Measurements from ENCODE around the gene LYRM2. TPM values are rescaled to one million over a fixed set of nuclear protein-coding genes. Genes with fewer than 3 reads are reported as not detected.

The LYRM2 gene
- total RNA-seq, 4 donors from 2014 or later = 18.9 to 24.5 (median 19.9) TPM

GRCh38 chr6:89623749-89624148, 14.8 kb downstream of the LYRM2 start:
- WGBS = 87% methylated on average over 8 of the region's 8 CpGs
- no peak overlapping the region for H3K4me3 ChIP-seq
- no peaks in the 10 kb centered on the region for H3K4me1 ChIP-seq
- H3K27me3 ChIP-seq = no peaks in the 10 kb centered on the region
- H3K9me3 ChIP-seq = no peaks in the 10 kb centered on the region
- no peak for DNase-seq (ENCODE audit: extremely low spot score)
- intact Hi-C loops (cut with DNase I) = no loop called here
- no peak for TF ChIP-seq POLR2AphosphoS5 (IDR thresholded peaks at IDR 0.05)
- TF ChIP-seq CTCF (IDR thresholded peaks at IDR 0.05) = no peak
- TF ChIP-seq POLR2A (IDR thresholded peaks at IDR 0.05; ENCODE audit: low read depth) = no peak
- TF ChIP-seq EP300 (IDR thresholded peaks at IDR 0.05) = no peak
- no peak overlapping the region for H3K27ac ChIP-seq (replicated peaks in 1 of 4)
- H3K36me3 ChIP-seq = peaks cover 0 to 58% (median 26%) of the 10 kb centered on the region in 4 donors

GRCh38 chr6:89619567-89619966, 19.0 kb downstream of the LYRM2 start:
- Histone ChIP-seq H3K27ac (replicated peaks in 1 of 4) (no peak overlapping the region), H3K4me3 (no peak overlapping the region), H3K27me3 (no peaks in the 10 kb centered on the region), H3K36me3 (peaks cover 0 to 35% (median 19%) of the 10 kb centered on the region in 4 donors), H3K4me1 (no peaks in the 10 kb centered on the region), H3K9me3 (no peaks in the 10 kb centered on the region)
- WGBS = 92% methylated on average over 6 of the region's 6 CpGs
- TF ChIP-seq POLR2A (IDR thresholded peaks at IDR 0.05; ENCODE audit: low read depth) (no peak), CTCF (IDR thresholded peaks at IDR 0.05) (no peak), EP300 (IDR thresholded peaks at IDR 0.05) (no peak), POLR2AphosphoS5 (IDR thresholded peaks at IDR 0.05) (no peak)
- no peak for DNase-seq (ENCODE audit: extremely low spot score)
- intact Hi-C loops (cut with DNase I) = no loop called here

GRCh38 chr6:89618026-89618425, 20.5 kb downstream of the LYRM2 start:
- H3K9me3 ChIP-seq = no peaks in the 10 kb centered on the region
- WGBS = 88% methylated on average over 6 of the region's 6 CpGs
- H3K4me3 ChIP-seq = no peak overlapping the region
- intact Hi-C loops (cut with DNase I) = no loop called here
- no peak overlapping the region for H3K27ac ChIP-seq (replicated peaks in 1 of 4)
- TF ChIP-seq POLR2AphosphoS5 (IDR thresholded peaks at IDR 0.05) (no peak), CTCF (IDR thresholded peaks at IDR 0.05) (no peak)
- DNase-seq (ENCODE audit: extremely low spot score) = no peak
- H3K27me3 ChIP-seq = no peaks in the 10 kb centered on the region
- no peaks in the 10 kb centered on the region for H3K4me1 ChIP-seq
- H3K36me3 ChIP-seq = peaks cover 0 to 33% (median 9%) of the 10 kb centered on the region in 4 donors

GRCh38 chr6:89616531-89616930, 22.0 kb downstream of the LYRM2 start:
- Histone ChIP-seq H3K36me3 (peaks cover 0 to 31% (median 8%) of the 10 kb centered on the region in 4 donors), H3K27ac (replicated peaks in 1 of 4) (no peak overlapping the region), H3K9me3 (no peaks in the 10 kb centered on the region), H3K27me3 (no peaks in the 10 kb centered on the region), H3K4me3 (no peak overlapping the region), H3K4me1 (no peaks in the 10 kb centered on the region)
- intact Hi-C loops (cut with DNase I) = no loop called here
- WGBS = 88% methylated on average over 5 of the region's 5 CpGs
- no peak for DNase-seq (ENCODE audit: extremely low spot score)
- TF ChIP-seq CTCF (IDR thresholded peaks at IDR 0.05) (no peak), POLR2A (IDR thresholded peaks at IDR 0.05; ENCODE audit: low read depth) (no peak), EP300 (IDR thresholded peaks at IDR 0.05) (no peak), POLR2AphosphoS5 (IDR thresholded peaks at IDR 0.05) (no peak)

- H3K27me3 ChIP-seq = no peaks in the 10 kb centered on the region
- no peak for DNase-seq (ENCODE audit: extremely low spot score)
- intact Hi-C loops (cut with DNase I) = no loop called here
- H3K9me3 ChIP-seq = no peaks in the 10 kb centered on the region
- 85% methylated on average over 5 of the region's 5 CpGs for WGBS
- peaks cover 0 to 27% (median 8%) of the 10 kb centered on the region in 4 donors for H3K36me3 ChIP-seq
- no peak overlapping the region for H3K4me3 ChIP-seq
- no peak overlapping the region for H3K27ac ChIP-seq (replicated peaks in 1 of 4)
- TF ChIP-seq POLR2A (IDR thresholded peaks at IDR 0.05; ENCODE audit: low read depth) (no peak), POLR2AphosphoS5 (IDR thresholded peaks at IDR 0.05) (no peak), CTCF (IDR thresholded peaks at IDR 0.05) (no peak), EP300 (IDR thresholded peaks at IDR 0.05) (no peak)
- no peaks in the 10 kb centered on the region for H3K4me1 ChIP-seq
Observed at GRCh38 chr6:89615882-89616281, 22.7 kb downstream of the LYRM2 start.
